ENCODE results near the gene HAO1. TPM values are rescaled to one million over a fixed set of nuclear protein-coding genes. Genes with fewer than 3 reads are reported as not detected.
"Not testable (repeated sequence)": the region's sequence is repeated elsewhere in the genome, so short reads cannot be mapped to it uniquely, and the experiment has no call there.

Gene HAO1
- polyA plus RNA-seq, 4 donors, result 0.04 TPM; not detected in 3

GRCh38 chr20:7974785-7975435 lies 34.7 kb upstream of the HAO1 start:
- Histone ChIP-seq H3K27me3 (ENCODE audit: control insufficient read depth in 3 of 3, insufficient read depth in 3 of 3, low read length in 3 of 3) (no peaks in the 10 kb centered on the region), H3K9me3 (ENCODE audit: control insufficient read depth in 2 of 2, insufficient read depth in 1 of 2, low read depth in 1 of 2, low read length in 1 of 2) (no peaks in the 10 kb centered on the region), H3K36me3 (ENCODE audit: control insufficient read depth in 3 of 3, insufficient read depth in 2 of 3, low read depth in 1 of 3, low read length in 3 of 3) (peaks cover 0 to 2% (median 0%) of the 10 kb centered on the region in 3 donors), H3K4me3 (ENCODE audit: low read depth in 1 of 3, low read length in 3 of 3) (no peak overlapping the region), H3K4me1 (ENCODE audit: control insufficient read depth in 3 of 3, insufficient read depth in 2 of 3, low read depth in 1 of 3, low read length in 2 of 3) (no peaks in the 10 kb centered on the region), H3K27ac (ENCODE audit: low read depth in 1 of 3, low read length in 2 of 3) (no peak overlapping the region)
- FAIRE-seq, result no peak
- no peak for DNase-seq
- WGBS, 3 donors, result 85 to 95% (median 90%) methylated on average over 4 of the region's 4 CpGs

GRCh38 chr20:7971536-7972280 lies 31.4 kb upstream of the HAO1 start:
- no peaks in the 10 kb centered on the region for H3K36me3 ChIP-seq (ENCODE audit: control insufficient read depth in 3 of 3, insufficient read depth in 2 of 3, low read depth in 1 of 3, low read length in 3 of 3)
- DNase-seq, result no peak
- H3K4me3 ChIP-seq (ENCODE audit: low read depth in 1 of 3, low read length in 3 of 3), result no peak overlapping the region
- H3K27me3 ChIP-seq (ENCODE audit: control insufficient read depth in 3 of 3, insufficient read depth in 3 of 3, low read length in 3 of 3), result no peaks in the 10 kb centered on the region
- no peaks in the 10 kb centered on the region for H3K9me3 ChIP-seq (ENCODE audit: control insufficient read depth in 2 of 2, insufficient read depth in 1 of 2, low read depth in 1 of 2, low read length in 1 of 2)
- FAIRE-seq, result no peak
- no peak overlapping the region for H3K27ac ChIP-seq (ENCODE audit: low read depth in 1 of 3, low read length in 2 of 3)
- WGBS, 3 donors, result 86 to 93% (median 89%) methylated on average over 2 of the region's 2 CpGs
- H3K4me1 ChIP-seq (ENCODE audit: control insufficient read depth in 3 of 3, insufficient read depth in 2 of 3, low read depth in 1 of 3, low read length in 2 of 3), result no peaks in the 10 kb centered on the region

- FAIRE-seq, result no peak
- 72 to 80% (median 76%) methylated on average over 4 of the region's 4 CpGs for WGBS, 3 donors
- H3K36me3 ChIP-seq (ENCODE audit: control insufficient read depth in 3 of 3, insufficient read depth in 2 of 3, low read depth in 1 of 3, low read length in 3 of 3), result no peaks in the 10 kb centered on the region
These were observed 27.1 kb upstream of the HAO1 start for GRCh38 chr20:7967199-7967844.

GRCh38 chr20:7966176-7966575 lies 25.9 kb upstream of the HAO1 start:
- DNase-seq (no peak), FAIRE-seq (no peak)
- Histone ChIP-seq H3K27me3 (ENCODE audit: control insufficient read depth in 3 of 3, insufficient read depth in 3 of 3, low read length in 3 of 3) (no peaks in the 10 kb centered on the region), H3K4me1 (ENCODE audit: control insufficient read depth in 3 of 3, insufficient read depth in 2 of 3, low read depth in 1 of 3, low read length in 2 of 3) (no peaks in the 10 kb centered on the region), H3K27ac (ENCODE audit: low read depth in 1 of 3, low read length in 2 of 3) (no peak overlapping the region), H3K36me3 (ENCODE audit: control insufficient read depth in 3 of 3, insufficient read depth in 2 of 3, low read depth in 1 of 3, low read length in 3 of 3) (no peaks in the 10 kb centered on the region), H3K4me3 (ENCODE audit: low read depth in 1 of 3, low read length in 3 of 3) (no peak overlapping the region), H3K9me3 (ENCODE audit: control insufficient read depth in 2 of 2, insufficient read depth in 1 of 2, low read depth in 1 of 2, low read length in 1 of 2) (no peaks in the 10 kb centered on the region)
- WGBS, 3 donors, result 10 to 31% (median 25%) methylated on average over 3 of the region's 3 CpGs

More at GRCh38 chr20:7967199-7967844, 27.1 kb upstream of the HAO1 start:
- no peak overlapping the region for H3K27ac ChIP-seq (ENCODE audit: low read depth in 1 of 3, low read length in 2 of 3)
- DNase-seq, result no peak
- no peak overlapping the region for H3K4me3 ChIP-seq (ENCODE audit: low read depth in 1 of 3, low read length in 3 of 3)
- H3K27me3 ChIP-seq (ENCODE audit: control insufficient read depth in 3 of 3, insufficient read depth in 3 of 3, low read length in 3 of 3), result no peaks in the 10 kb centered on the region
- no peaks in the 10 kb centered on the region for H3K4me1 ChIP-seq (ENCODE audit: control insufficient read depth in 3 of 3, insufficient read depth in 2 of 3, low read depth in 1 of 3, low read length in 2 of 3)
- no peaks in the 10 kb centered on the region for H3K9me3 ChIP-seq (ENCODE audit: control insufficient read depth in 2 of 2, insufficient read depth in 1 of 2, low read depth in 1 of 2, low read length in 1 of 2)

- Histone ChIP-seq H3K27ac (ENCODE audit: low read depth in 1 of 3, low read length in 2 of 3) (no peak overlapping the region), H3K4me1 (ENCODE audit: control insufficient read depth in 3 of 3, insufficient read depth in 2 of 3, low read depth in 1 of 3, low read length in 2 of 3) (no peaks in the 10 kb centered on the region), H3K27me3 (ENCODE audit: control insufficient read depth in 3 of 3, insufficient read depth in 3 of 3, low read length in 3 of 3) (no peaks in the 10 kb centered on the region), H3K36me3 (ENCODE audit: control insufficient read depth in 3 of 3, insufficient read depth in 2 of 3, low read depth in 1 of 3, low read length in 3 of 3) (no peaks in the 10 kb centered on the region), H3K4me3 (ENCODE audit: low read depth in 1 of 3, low read length in 3 of 3) (no peak overlapping the region), H3K9me3 (ENCODE audit: control insufficient read depth in 2 of 2, insufficient read depth in 1 of 2, low read depth in 1 of 2, low read length in 1 of 2) (peaks cover 0 to 8% of the 10 kb centered on the region in 2 donors)
- DNase-seq (no peak), FAIRE-seq (no peak)
- WGBS, 3 donors, result 0 to 23% (median 9%) methylated on average over 1 of the region's 1 CpG
These were observed 19.2 kb upstream of the HAO1 start for GRCh38 chr20:7959484-7959883.

GRCh38 chr20:7956561-7956960 lies 16.3 kb upstream of the HAO1 start:
- not testable (repeated sequence) for FAIRE-seq; H3K27me3 ChIP-seq (ENCODE audit: control insufficient read depth in 3 of 3, insufficient read depth in 3 of 3, low read length in 3 of 3); H3K36me3 ChIP-seq (ENCODE audit: control insufficient read depth in 3 of 3, insufficient read depth in 2 of 3, low read depth in 1 of 3, low read length in 3 of 3); H3K27ac ChIP-seq (ENCODE audit: low read depth in 1 of 3, low read length in 2 of 3); H3K4me3 ChIP-seq (ENCODE audit: low read depth in 1 of 3, low read length in 3 of 3); DNase-seq; H3K4me1 ChIP-seq (ENCODE audit: control insufficient read depth in 3 of 3, insufficient read depth in 2 of 3, low read depth in 1 of 3, low read length in 2 of 3); H3K9me3 ChIP-seq (ENCODE audit: control insufficient read depth in 2 of 2, insufficient read depth in 1 of 2, low read depth in 1 of 2, low read length in 1 of 2)
- 76 to 82% (median 76%) methylated on average over 9 of the region's 9 CpGs for WGBS, 3 donors

- no peaks in the 10 kb centered on the region for H3K9me3 ChIP-seq (ENCODE audit: control insufficient read depth in 2 of 2, insufficient read depth in 1 of 2, low read depth in 1 of 2, low read length in 1 of 2)
- no peaks in the 10 kb centered on the region for H3K27me3 ChIP-seq (ENCODE audit: control insufficient read depth in 3 of 3, insufficient read depth in 3 of 3, low read length in 3 of 3)
- DNase-seq, result no peak
- H3K27ac ChIP-seq (ENCODE audit: low read depth in 1 of 3, low read length in 2 of 3), result no peak overlapping the region
- no peaks in the 10 kb centered on the region for H3K4me1 ChIP-seq (ENCODE audit: control insufficient read depth in 3 of 3, insufficient read depth in 2 of 3, low read depth in 1 of 3, low read length in 2 of 3)
- no peak overlapping the region for H3K4me3 ChIP-seq (ENCODE audit: low read depth in 1 of 3, low read length in 3 of 3)
- 64 to 78% (median 65%) methylated on average over 1 of the region's 1 CpG for WGBS, 3 donors
- H3K36me3 ChIP-seq (ENCODE audit: control insufficient read depth in 3 of 3, insufficient read depth in 2 of 3, low read depth in 1 of 3, low read length in 3 of 3), result no peaks in the 10 kb centered on the region
- FAIRE-seq, result no peak
These were observed 10.1 kb upstream of the HAO1 start for GRCh38 chr20:7950387-7950786.

GRCh38 chr20:7943891-7944290 lies 3.6 kb upstream of the HAO1 start:
- no peak overlapping the region for H3K4me3 ChIP-seq (ENCODE audit: low read depth in 1 of 3, low read length in 3 of 3)
- no peaks in the 10 kb centered on the region for H3K36me3 ChIP-seq (ENCODE audit: control insufficient read depth in 3 of 3, insufficient read depth in 2 of 3, low read depth in 1 of 3, low read length in 3 of 3)
- peaks cover 0 to 4% of the 10 kb centered on the region in 2 donors for H3K9me3 ChIP-seq (ENCODE audit: control insufficient read depth in 2 of 2, insufficient read depth in 1 of 2, low read depth in 1 of 2, low read length in 1 of 2)
- H3K27me3 ChIP-seq (ENCODE audit: control insufficient read depth in 3 of 3, insufficient read depth in 3 of 3, low read length in 3 of 3), result no peaks in the 10 kb centered on the region
- no peak overlapping the region for H3K27ac ChIP-seq (ENCODE audit: low read depth in 1 of 3, low read length in 2 of 3)
- peaks cover 0 to 7% (median 0%) of the 10 kb centered on the region in 3 donors for H3K4me1 ChIP-seq (ENCODE audit: control insufficient read depth in 3 of 3, insufficient read depth in 2 of 3, low read depth in 1 of 3, low read length in 2 of 3)
- FAIRE-seq, result no peak
- DNase-seq, result no peak
- 27 to 34% (median 34%) methylated on average over 2 of the region's 2 CpGs for WGBS, 3 donors

Data from small intestine (tissue), 7 donors.